ENCODE measurements around the gene CD70. TPM values are rescaled to one million over a fixed set of nuclear protein-coding genes. Genes with fewer than 3 reads are reported as not detected.
"Not testable (repeated sequence)": the region's sequence is repeated elsewhere in the genome, so short reads cannot be mapped to it uniquely, and the experiment has no call there.

Gene CD70
- total RNA-seq, 2 donors from 2014 or later: not detected

GRCh38 chr19:6586056-6586455 is 4.9 kb downstream of the CD70 start:
- Histone ChIP-seq H3K27me3 (peaks cover 17 to 23% of the 10 kb centered on the region in 2 donors), H3K4me1 (peaks cover 0 to 30% of the 10 kb centered on the region in 2 donors), H3K4me3 (no peak overlapping the region), H3K27ac (no peak overlapping the region), H3K36me3 (no peaks in the 10 kb centered on the region), H3K9me3 (no peaks in the 10 kb centered on the region)
- TF ChIP-seq CTCF (IDR thresholded peaks at IDR 0.05): no peak
- DNase-seq (ENCODE audit: low spot score): no peak

DNA sequence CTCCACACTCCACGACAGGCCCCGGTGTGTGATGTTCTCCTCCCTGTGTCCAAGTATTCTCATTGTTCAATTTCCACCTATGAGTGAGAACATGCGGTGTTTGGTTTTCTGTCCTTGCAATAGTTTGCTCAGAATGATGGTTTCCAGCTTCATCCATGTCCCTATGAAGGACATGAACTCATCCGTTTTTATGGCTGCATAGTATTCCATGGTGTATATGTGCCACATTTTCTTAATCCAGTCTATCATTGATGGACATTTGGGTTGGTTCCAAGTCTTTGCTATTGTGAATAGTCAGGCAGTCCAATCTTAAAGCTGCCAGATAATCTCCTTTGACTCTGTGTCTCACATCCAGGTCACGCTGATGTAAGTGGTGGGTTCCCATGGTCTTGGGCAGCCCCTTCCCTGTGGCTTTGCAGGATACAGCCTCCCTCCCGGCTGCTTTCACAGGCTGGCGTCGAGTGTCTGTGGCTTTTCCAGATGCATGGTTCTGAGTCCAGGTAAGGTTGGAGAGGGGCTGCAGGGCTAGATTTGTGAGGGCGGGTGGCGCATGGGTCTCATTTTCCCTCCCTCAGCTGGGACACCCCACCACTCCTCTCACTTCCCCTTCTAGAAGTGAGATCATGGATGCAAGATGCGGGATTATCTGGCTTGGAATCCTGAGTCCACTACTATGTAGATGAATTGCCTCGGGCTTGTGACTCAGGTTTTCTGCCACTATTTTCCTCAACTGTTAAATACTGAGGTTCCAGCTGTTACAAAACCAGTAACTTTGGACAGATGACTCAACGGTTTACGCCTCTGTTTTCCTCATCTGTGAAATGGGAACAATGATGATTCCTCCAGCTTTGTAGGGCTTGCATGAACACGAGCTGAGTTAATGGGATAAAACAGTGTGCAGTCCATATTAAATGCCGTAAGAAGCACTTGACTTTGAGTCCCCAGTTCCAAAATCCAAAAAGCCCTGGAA is 8.2 kb downstream of the CD70 start:
- H3K36me3 ChIP-seq; H3K27me3 ChIP-seq; H3K4me3 ChIP-seq; H3K9me3 ChIP-seq; DNase-seq (ENCODE audit: low spot score); H3K27ac ChIP-seq: not testable (repeated sequence)
- H3K4me1 ChIP-seq: peaks cover 0 to 11% of the 10 kb centered on the region in 2 donors

- Histone ChIP-seq H3K9me3 (no peaks in the 10 kb centered on the region), H3K36me3 (no peaks in the 10 kb centered on the region), H3K4me3 (no peak overlapping the region), H3K27me3 (no peaks in the 10 kb centered on the region), H3K27ac (no peak overlapping the region), H3K4me1 (no peaks in the 10 kb centered on the region)
- DNase-seq (ENCODE audit: low spot score): no peak
- TF ChIP-seq CTCF (IDR thresholded peaks at IDR 0.05): no peak
Observed at GRCh38 chr19:6580313-6580712, 10.6 kb downstream of the CD70 start.

GRCh38 chr19:6579450-6580178 is 11.3 kb downstream of the CD70 start:
- TF ChIP-seq CTCF (IDR thresholded peaks at IDR 0.05): no peak
- H3K4me1 ChIP-seq: no peaks in the 10 kb centered on the region
- H3K9me3 ChIP-seq: no peaks in the 10 kb centered on the region
- no peak overlapping the region for H3K27ac ChIP-seq
- no peaks in the 10 kb centered on the region for H3K36me3 ChIP-seq
- H3K27me3 ChIP-seq: no peaks in the 10 kb centered on the region
- H3K4me3 ChIP-seq: no peak overlapping the region
- no peak for DNase-seq (ENCODE audit: low spot score)

DNA sequence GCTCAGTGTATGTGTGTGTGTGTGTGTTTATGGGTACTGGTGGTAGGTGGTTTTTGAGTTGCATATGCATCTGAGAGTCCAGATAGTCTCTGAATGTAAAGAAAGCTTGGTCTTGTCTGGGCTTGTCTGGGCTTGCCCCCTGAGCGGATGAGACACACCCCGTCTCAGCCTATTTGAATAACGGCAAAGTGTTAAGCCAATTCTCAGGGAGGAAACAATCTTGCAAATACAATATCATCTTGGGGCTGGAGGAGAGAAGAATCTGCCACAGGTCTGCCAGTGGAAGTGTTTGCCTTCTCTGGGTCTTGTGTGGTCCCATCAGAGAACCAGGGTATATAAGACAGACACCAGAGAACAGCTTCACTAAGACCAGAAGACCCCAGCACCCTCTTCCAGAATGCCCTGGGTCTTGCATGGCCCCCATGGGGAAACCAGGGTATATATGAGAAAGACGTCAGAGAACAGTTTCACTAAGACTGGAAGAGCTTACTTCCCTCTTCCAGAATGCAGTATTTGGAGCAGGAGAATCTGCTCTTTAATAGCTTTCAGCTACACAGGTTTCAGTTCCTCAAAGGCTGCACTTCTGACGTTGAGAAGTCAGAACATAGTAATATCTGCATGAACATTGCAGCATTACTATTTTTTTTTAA is 13.3 kb downstream of the CD70 start:
- no peak for DNase-seq (ENCODE audit: low spot score)
- no peak overlapping the region for H3K27ac ChIP-seq
- no peak for TF ChIP-seq CTCF (IDR thresholded peaks at IDR 0.05)
- H3K27me3 ChIP-seq: no peaks in the 10 kb centered on the region
- no peaks in the 10 kb centered on the region for H3K36me3 ChIP-seq
- H3K9me3 ChIP-seq: no peaks in the 10 kb centered on the region
- no peaks in the 10 kb centered on the region for H3K4me1 ChIP-seq
- H3K4me3 ChIP-seq: no peak overlapping the region

Measured in right atrium auricular region (tissue), 2 donors.